Adrenal gland (tissue), 5 donors: ENCODE results near the gene LIPK.

Source experiments
- POLR2A ChIP-seq, 2 donors: fragments of 450-650 bp; IDR thresholded peaks; one replicate each; pipeline ENCODE4 v1.6.1; 2017; ENCODE audit warnings: antibody characterized with exemption in 2 of 2, mild to moderate bottlenecking in 2 of 2, moderate library complexity in 1 of 2
- TF ChIP-seq, protein P1 (sequence below), 6 experiments: fragments of 450-650 bp in 4 of 6; fragments of 200-600 bp in 2 of 6; sonication (generic) in 1 of 6; IDR thresholded peaks; 1 replicate in 5 of 6; 2 replicates in 1 of 6; pipeline versions ENCODE4 v1.5.1 to v1.8.0; 2016 to 2021; ENCODE audit warnings: antibody characterized with exemption in 6 of 6, mild to moderate bottlenecking in 2 of 6, moderate library complexity in 1 of 6
- donor health status: DM: no; HTN: no; CAD: no.

DNA sequence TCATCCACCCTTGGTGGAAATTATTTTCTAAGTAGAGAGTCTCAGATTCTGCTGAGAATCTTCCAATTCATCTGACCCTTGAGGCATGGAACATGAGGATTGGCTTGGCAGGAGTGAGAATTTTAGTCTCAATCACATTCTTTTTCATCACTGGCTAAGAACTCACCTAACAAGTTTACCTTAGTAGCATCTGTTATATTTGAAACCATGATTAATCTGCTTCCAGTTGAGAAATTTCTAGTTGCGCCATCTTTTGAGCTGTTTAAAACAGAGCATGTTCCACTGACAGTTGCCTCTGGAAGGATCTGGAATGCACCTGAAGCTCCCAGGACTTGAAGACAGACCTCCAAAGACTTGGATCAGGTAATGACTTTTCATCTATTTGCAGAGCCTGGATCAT lies at the start of gene LIPK:
- TF ChIP-seq, protein P1, sequence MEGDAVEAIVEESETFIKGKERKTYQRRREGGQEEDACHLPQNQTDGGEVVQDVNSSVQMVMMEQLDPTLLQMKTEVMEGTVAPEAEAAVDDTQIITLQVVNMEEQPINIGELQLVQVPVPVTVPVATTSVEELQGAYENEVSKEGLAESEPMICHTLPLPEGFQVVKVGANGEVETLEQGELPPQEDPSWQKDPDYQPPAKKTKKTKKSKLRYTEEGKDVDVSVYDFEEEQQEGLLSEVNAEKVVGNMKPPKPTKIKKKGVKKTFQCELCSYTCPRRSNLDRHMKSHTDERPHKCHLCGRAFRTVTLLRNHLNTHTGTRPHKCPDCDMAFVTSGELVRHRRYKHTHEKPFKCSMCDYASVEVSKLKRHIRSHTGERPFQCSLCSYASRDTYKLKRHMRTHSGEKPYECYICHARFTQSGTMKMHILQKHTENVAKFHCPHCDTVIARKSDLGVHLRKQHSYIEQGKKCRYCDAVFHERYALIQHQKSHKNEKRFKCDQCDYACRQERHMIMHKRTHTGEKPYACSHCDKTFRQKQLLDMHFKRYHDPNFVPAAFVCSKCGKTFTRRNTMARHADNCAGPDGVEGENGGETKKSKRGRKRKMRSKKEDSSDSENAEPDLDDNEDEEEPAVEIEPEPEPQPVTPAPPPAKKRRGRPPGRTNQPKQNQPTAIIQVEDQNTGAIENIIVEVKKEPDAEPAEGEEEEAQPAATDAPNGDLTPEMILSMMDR (IDR thresholded peaks at IDR 0.05), result no peak
- no peak for TF ChIP-seq POLR2A (IDR thresholded peaks at IDR 0.05)
